Glutamatergic neuron (in vitro differentiated cells): ENCODE results near the gene TMEM139. TPM values are rescaled to one million over a fixed set of nuclear protein-coding genes. Genes with fewer than 3 reads are reported as not detected.
A peak's percentile ranks its signal among the peaks of the same experiment; 100 is the strongest.

ENCODE experiments used
- DNase-seq: peaks from one replicate; pipeline ENCODE4 v3.0.0; 2022
- H3K27ac Mint-ChIP-seq: one replicate; pipeline ENCODE4 v1.8.0; 2020; ENCODE audit warnings: mild to moderate bottlenecking, mixed read lengths, inconsistent platforms; ENCODE audit not compliant: unreplicated experiment
- H3K27me3 Mint-ChIP-seq: one replicate; pipeline ENCODE4 v1.8.0; 2020; ENCODE audit warnings: mild to moderate bottlenecking, moderate library complexity, mixed read lengths, inconsistent platforms; ENCODE audit not compliant: unreplicated experiment
- H3K36me3 Mint-ChIP-seq: one replicate; pipeline ENCODE4 v1.8.0; 2020; ENCODE audit warnings: mild to moderate bottlenecking, mixed read lengths, inconsistent platforms; ENCODE audit not compliant: unreplicated experiment
- H3K4me1 Mint-ChIP-seq: one replicate; pipeline ENCODE4 v1.8.0; 2020; ENCODE audit warnings: mild to moderate bottlenecking, low read depth, mixed read lengths, inconsistent platforms; ENCODE audit not compliant: unreplicated experiment
- H3K4me3 Mint-ChIP-seq: one replicate; pipeline ENCODE4 v1.8.0; 2020; ENCODE audit warnings: mild to moderate bottlenecking, mixed read lengths, inconsistent platforms; ENCODE audit not compliant: unreplicated experiment
- H3K9me3 Mint-ChIP-seq: one replicate; pipeline ENCODE4 v1.8.0; 2020; ENCODE audit warnings: mild to moderate bottlenecking, moderate library complexity, mixed read lengths, inconsistent platforms; ENCODE audit not compliant: unreplicated experiment
- total RNA-seq: library from RNA; stranded (reverse); fragmentation: NEBNext Ultra II Directional; extraction: Animal tissue kit (Norgen Biotek cat#: 25700); gene quantifications from one replicate; pipeline ENCODE4 v1.2.1, GENCODE V29; 2021; ENCODE audit not compliant: unreplicated experiment
- TF ChIP-seq, protein P1 (sequence below): fragments of 200-600 bp; sonication (generic); IDR thresholded peaks from one replicate; pipeline ENCODE4 v1.5.0; 2021; ENCODE audit not compliant: partially characterized antibody, unreplicated experiment

The TMEM139 gene
- total RNA-seq, 1 donor from 2014 or later: not detected

DNA sequence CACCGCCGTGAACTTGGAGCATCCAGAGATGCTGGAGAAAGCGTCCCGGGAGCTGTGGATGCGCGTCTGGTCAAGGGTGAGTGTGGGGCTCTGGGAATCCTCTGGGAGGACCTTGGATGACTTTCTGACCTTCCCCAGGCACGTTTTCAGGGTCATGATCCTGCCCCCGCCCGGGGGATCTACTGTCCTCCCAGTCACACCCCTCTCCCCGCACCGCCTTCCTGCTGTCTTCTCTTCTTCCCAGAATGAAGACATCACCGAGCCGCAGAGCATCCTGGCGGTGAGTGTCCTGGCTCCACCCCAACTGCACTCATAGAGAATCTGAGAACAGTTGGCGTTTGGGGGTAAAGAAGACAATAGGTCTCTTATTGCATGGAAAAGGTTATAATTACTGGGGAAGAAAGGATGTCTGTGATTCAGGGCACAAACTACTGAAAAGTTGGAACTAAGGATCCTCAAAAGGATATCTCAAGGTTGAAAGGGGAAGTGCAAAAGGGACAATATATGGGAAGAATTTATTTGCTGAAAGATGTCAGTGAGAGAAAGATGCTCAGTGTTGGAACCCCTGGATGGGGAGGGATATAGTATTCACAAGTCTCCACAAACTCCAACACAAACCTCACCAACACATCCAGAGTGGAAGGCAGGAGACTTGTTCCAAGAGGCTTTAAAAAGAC is 19.6 kb upstream of the TMEM139 start:
- H3K27me3 Mint-ChIP-seq: peaks cover 4% of the 10 kb centered on the region
- TF ChIP-seq, protein P1, sequence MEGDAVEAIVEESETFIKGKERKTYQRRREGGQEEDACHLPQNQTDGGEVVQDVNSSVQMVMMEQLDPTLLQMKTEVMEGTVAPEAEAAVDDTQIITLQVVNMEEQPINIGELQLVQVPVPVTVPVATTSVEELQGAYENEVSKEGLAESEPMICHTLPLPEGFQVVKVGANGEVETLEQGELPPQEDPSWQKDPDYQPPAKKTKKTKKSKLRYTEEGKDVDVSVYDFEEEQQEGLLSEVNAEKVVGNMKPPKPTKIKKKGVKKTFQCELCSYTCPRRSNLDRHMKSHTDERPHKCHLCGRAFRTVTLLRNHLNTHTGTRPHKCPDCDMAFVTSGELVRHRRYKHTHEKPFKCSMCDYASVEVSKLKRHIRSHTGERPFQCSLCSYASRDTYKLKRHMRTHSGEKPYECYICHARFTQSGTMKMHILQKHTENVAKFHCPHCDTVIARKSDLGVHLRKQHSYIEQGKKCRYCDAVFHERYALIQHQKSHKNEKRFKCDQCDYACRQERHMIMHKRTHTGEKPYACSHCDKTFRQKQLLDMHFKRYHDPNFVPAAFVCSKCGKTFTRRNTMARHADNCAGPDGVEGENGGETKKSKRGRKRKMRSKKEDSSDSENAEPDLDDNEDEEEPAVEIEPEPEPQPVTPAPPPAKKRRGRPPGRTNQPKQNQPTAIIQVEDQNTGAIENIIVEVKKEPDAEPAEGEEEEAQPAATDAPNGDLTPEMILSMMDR: no peak
- no peak overlapping the region for H3K4me3 Mint-ChIP-seq
- H3K9me3 Mint-ChIP-seq: peaks cover 3% of the 10 kb centered on the region
- H3K4me1 Mint-ChIP-seq: no peaks in the 10 kb centered on the region
- DNase-seq: no peak
- H3K36me3 Mint-ChIP-seq: peaks cover 5% of the 10 kb centered on the region
- H3K27ac Mint-ChIP-seq: peak overlapping the region; percentile 1

DNA sequence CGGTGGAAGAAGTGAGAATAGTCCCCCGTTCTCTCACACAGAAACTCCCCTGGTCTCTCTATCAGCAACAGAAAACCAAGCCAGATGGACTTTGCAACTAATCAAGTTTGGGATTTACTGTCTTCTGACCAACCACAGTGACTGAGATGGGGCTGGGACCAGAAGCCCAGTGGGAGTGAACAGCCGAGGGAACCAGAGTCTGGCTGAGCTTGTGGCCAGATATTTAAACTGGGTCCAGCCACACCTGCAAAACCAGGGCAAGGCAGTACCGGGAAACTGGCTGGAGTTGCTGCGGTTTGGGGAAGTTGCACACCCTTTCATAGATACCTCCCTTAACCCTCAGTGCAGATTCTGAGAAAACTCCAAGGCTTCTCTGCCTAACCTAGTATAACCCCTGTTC is 15.5 kb upstream of the TMEM139 start:
- no peaks in the 10 kb centered on the region for H3K9me3 Mint-ChIP-seq
- DNase-seq: no peak
- peaks cover 5% of the 10 kb centered on the region for H3K36me3 Mint-ChIP-seq
- H3K27ac Mint-ChIP-seq: peak overlapping the region; percentile 34
- TF ChIP-seq, protein P1: no peak
- H3K4me3 Mint-ChIP-seq: no peak overlapping the region
- H3K4me1 Mint-ChIP-seq: no peaks in the 10 kb centered on the region
- H3K27me3 Mint-ChIP-seq: peaks cover 2% of the 10 kb centered on the region

DNA sequence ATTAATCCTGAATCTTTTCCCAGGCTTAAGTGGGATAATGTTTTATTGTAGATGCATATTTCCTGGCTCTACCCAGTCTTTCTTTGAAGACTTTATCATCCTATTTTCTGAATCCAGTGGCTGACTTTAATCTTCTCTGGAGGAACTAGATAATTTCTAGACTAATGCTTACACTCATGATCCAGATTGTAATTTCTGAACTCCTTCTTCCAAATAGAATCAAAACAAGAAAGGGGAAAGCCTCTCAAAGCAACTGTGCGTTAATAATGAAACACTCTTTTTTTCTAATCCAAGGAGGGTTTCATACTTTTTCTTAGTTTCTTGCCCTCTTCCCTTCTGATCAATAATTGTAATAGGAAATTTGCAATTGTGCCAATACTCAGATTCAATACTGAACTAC is 13.5 kb upstream of the TMEM139 start:
- Mint-ChIP-seq H3K27ac (no peak overlapping the region), H3K4me3 (no peak overlapping the region), H3K27me3 (peaks cover 2% of the 10 kb centered on the region), H3K36me3 (no peaks in the 10 kb centered on the region), H3K9me3 (no peaks in the 10 kb centered on the region), H3K4me1 (no peaks in the 10 kb centered on the region)
- TF ChIP-seq, protein P1: no peak
- no peak for DNase-seq

DNA sequence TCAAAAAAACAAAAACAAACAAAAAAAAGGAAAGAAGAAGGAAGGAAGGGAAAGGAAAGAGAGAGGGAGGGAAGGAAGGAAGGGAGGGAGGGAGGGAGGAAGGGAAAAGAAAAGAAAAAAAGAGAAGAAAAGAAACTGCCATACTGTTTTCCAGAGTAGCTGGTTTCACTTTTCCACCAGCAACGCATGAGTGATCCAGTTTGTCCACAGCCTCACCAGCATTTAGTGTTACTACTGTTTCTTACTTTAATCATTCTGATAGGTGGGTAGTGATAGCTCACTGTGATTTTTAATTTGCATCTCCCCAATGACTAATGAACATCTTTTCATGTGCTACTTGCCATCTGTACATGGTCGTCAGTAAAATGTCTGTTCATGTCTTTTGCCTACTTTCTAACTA is 11.9 kb upstream of the TMEM139 start:
- no peak overlapping the region for H3K27ac Mint-ChIP-seq
- no peaks in the 10 kb centered on the region for H3K36me3 Mint-ChIP-seq
- H3K9me3 Mint-ChIP-seq: no peaks in the 10 kb centered on the region
- TF ChIP-seq, protein P1: no peak
- no peak for DNase-seq
- no peaks in the 10 kb centered on the region for H3K4me1 Mint-ChIP-seq
- H3K4me3 Mint-ChIP-seq: no peak overlapping the region
- H3K27me3 Mint-ChIP-seq: peaks cover 2% of the 10 kb centered on the region

DNA sequence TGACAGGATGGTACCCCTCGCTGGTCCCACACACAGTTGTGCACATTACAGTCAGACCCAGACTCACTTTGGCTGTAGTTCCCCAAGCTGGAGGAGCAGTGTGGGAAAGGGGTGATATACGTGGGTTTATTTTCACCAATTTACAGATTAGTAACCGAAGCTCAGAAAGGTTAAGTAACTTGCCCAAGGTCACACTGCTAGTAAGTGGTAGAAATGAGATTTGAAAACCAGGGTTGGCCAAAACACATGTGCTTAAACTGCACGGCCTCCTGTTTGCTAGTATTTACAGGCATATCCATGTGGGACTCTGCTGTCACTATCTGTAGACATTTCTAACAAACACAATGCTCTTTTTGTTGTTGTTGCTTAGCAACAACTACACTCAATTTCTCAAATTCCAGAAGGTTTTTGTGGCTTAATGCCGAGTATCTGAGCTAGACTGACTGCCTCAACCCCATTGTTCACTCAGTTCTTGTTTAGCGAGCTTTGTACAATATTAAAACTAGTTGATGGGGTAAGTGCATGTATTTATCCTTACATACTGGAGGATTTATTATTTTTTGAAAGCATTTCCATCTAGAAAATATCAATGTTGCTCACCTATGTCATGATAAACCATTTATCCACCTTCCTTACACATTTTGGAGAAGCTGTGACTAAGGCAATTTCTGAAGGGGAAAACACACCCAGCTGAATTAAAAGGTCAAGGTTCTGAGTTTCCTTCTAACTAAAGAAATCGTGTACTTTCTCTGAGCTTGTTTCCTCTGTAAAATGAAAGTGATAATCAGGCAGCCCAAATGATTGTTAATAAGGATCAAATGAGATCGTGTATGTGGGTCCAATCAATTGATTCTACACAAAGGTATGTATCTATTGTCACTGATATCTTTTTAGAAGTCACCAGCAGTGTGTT is 5.3 kb upstream of the TMEM139 start:
- DNase-seq: no peak
- peaks cover 4% of the 10 kb centered on the region for H3K27me3 Mint-ChIP-seq
- H3K9me3 Mint-ChIP-seq: no peaks in the 10 kb centered on the region
- peaks cover 8% of the 10 kb centered on the region for H3K4me1 Mint-ChIP-seq
- H3K4me3 Mint-ChIP-seq: no peak overlapping the region
- no peaks in the 10 kb centered on the region for H3K36me3 Mint-ChIP-seq
- H3K27ac Mint-ChIP-seq: no peak overlapping the region
- TF ChIP-seq, protein P1: no peak
